Endothelial cell of umbilical vein (primary cell): ENCODE results near the gene LTBP2. TPM values are rescaled to one million over a fixed set of nuclear protein-coding genes. Genes with fewer than 3 reads are reported as not detected.

Source experiments
- BruUV-seq: library from RNA; stranded (reverse); fragments of 400-500 nt; replicated peaks from 2 replicates; lab custom pipeline; 2021; lab: Mats Ljungman, UMichigan
- CTCF ChIA-PET: fragments of 300-600, 350-600 bp; sonication (Branson Sonifier 250); formaldehyde crosslinking; loops from one replicate; lab custom pipeline; 2021; ENCODE audit warnings: antibody characterized with exemption, inconsistent platforms; lab: Charles Lee
- POLR2A ChIA-PET: fragments of 300-600, 350-600 bp; sonication (Branson Sonifier 250); formaldehyde crosslinking; loops from one replicate; lab custom pipeline; 2021; ENCODE audit warnings: antibody characterized with exemption, inconsistent platforms; lab: Charles Lee
- DNase-seq: peaks from one replicate; pipeline ENCODE4 v3.0.0-alpha.2; 2011; ENCODE audit warnings: low read depth, low spot score
- FAIRE-seq: peaks from 2 replicates; lab custom pipeline; 2011; peaks lifted over from hg19 to GRCh38; lab: Jason Lieb, UNC
- H2AFZ ChIP-seq: 2 replicates; pipeline ENCODE4 v1.6.0; 2012; ENCODE audit warnings: low read depth, low read length, control low read depth, inconsistent platforms
- H3K27ac ChIP-seq: 2 replicates; pipeline ENCODE4 v1.5.1; 2011; ENCODE audit warnings: low read depth, mild to moderate bottlenecking, control low read depth, low read length, moderate library complexity; ENCODE audit not compliant: insufficient read depth
- H3K27me3 ChIP-seq, 2 experiments: 2 replicates each; pipeline versions ENCODE4 v1.6.0 to v1.6.1; 2011; ENCODE audit warnings: low read length in 2 of 2, mixed read lengths in 1 of 2; ENCODE audit not compliant: control insufficient read depth in 2 of 2, insufficient read depth in 2 of 2
- H3K36me3 ChIP-seq, 2 experiments: 2 replicates in 1 of 2; 3 replicates in 1 of 2; pipeline ENCODE4 v1.5.1; 2011; ENCODE audit warnings: low read length in 2 of 2, mild to moderate bottlenecking in 1 of 2, moderate library complexity in 1 of 2; ENCODE audit not compliant: control insufficient read depth in 2 of 2, insufficient read depth in 2 of 2; ENCODE audit errors: extremely low read depth in 1 of 2
- H3K4me1 ChIP-seq: 3 replicates; pipeline ENCODE4 v1.5.1; 2011; ENCODE audit warnings: mild to moderate bottlenecking, low read length; ENCODE audit not compliant: control insufficient read depth, insufficient read depth; ENCODE audit errors: extremely low read depth
- H3K4me2 ChIP-seq: 2 replicates; pipeline ENCODE4 v1.6.1; 2011; ENCODE audit warnings: low read length, control low read depth, mixed read lengths; ENCODE audit not compliant: insufficient read depth
- H3K4me3 ChIP-seq, 3 experiments: fragments of 200-600 bp in 1 of 3; sonication (generic), shearing (Covaris generic) in 1 of 3; replicated peaks in 1 of 3; 2 replicates each; pipeline ENCODE4 v1.5.1; 2011 to 2016; ENCODE audit warnings: control low read depth in 3 of 3, low read length in 3 of 3, mild to moderate bottlenecking in 2 of 3, inconsistent platforms in 1 of 3, low read depth in 1 of 3, moderate library complexity in 1 of 3; ENCODE audit not compliant: insufficient read depth in 1 of 3
- H3K79me2 ChIP-seq: 2 replicates; pipeline ENCODE4 v1.6.0; 2012; ENCODE audit warnings: low read length, inconsistent platforms; ENCODE audit not compliant: control insufficient read depth, insufficient read depth
- H3K9ac ChIP-seq: replicated peaks from 2 replicates; pipeline ENCODE3; 2011; ENCODE audit warnings: low read length, control low read depth; ENCODE audit not compliant: insufficient read depth; ENCODE audit errors: extremely low read depth
- H3K9me1 ChIP-seq: replicated peaks from 3 replicates; pipeline ENCODE4 v1.6.0; 2011; ENCODE audit warnings: mild to moderate bottlenecking, low read length; ENCODE audit not compliant: control insufficient read depth, insufficient read depth; ENCODE audit errors: extremely low read depth
- H3K9me3 ChIP-seq: replicated peaks from 2 replicates; pipeline ENCODE4 v1.5.1; 2012; ENCODE audit warnings: low read length, inconsistent platforms; ENCODE audit not compliant: control insufficient read depth, insufficient read depth
- H4K20me1 ChIP-seq: replicated peaks from 2 replicates; pipeline ENCODE3; 2011; ENCODE audit warnings: mild to moderate bottlenecking, low read length; ENCODE audit not compliant: control insufficient read depth, insufficient read depth; ENCODE audit errors: extremely low read depth
- EZH2 ChIP-seq: IDR thresholded peaks from 2 replicates; pipeline ENCODE4 v1.6.1; 2012; ENCODE audit warnings: borderline replicate concordance, low read depth, mild to moderate bottlenecking, moderate library complexity, low read length, inconsistent platforms; ENCODE audit not compliant: severe bottlenecking
- FOS ChIP-seq: IDR thresholded peaks from 2 replicates; pipeline ENCODE4 v1.6.1; 2011; ENCODE audit warnings: mild to moderate bottlenecking, low read length, moderate library complexity, borderline replicate concordance; ENCODE audit not compliant: insufficient read depth
- GATA2 ChIP-seq: IDR thresholded peaks from 2 replicates; pipeline ENCODE4 v1.7.0; 2011; ENCODE audit warnings: low read depth, mild to moderate bottlenecking, moderate library complexity, mixed read lengths, low read length; ENCODE audit not compliant: insufficient read length, insufficient read depth
- MYC ChIP-seq: IDR thresholded peaks from one replicate; pipeline ENCODE4 v1.6.1; 2011; ENCODE audit warnings: mild to moderate bottlenecking, low read depth, low read length
- POLR2A ChIP-seq: IDR thresholded peaks from 2 replicates; pipeline ENCODE4 v1.6.1; 2012; ENCODE audit warnings: low read depth, mild to moderate bottlenecking, control low read depth, low read length
- POLR2AphosphoS5 ChIP-seq: IDR thresholded peaks from 2 replicates; pipeline ENCODE4 v1.6.1; 2012; ENCODE audit warnings: low read depth, mild to moderate bottlenecking, control low read depth, low read length, moderate library complexity; ENCODE audit not compliant: insufficient read depth
- dilution Hi-C: fragments of 300-500 bp; cut with MboI; formaldehyde crosslinking; loops from one replicate; pipeline ENCODE4 v1.15.0; 2019; ENCODE audit warnings: low sequenced_read_pairs; ENCODE audit not compliant: extremely low pct_ligation_motif_present
- intact Hi-C: fragments of 100-400 bp; cut with micrococcal nuclease; formaldehyde crosslinking; loops from one replicate; pipeline ENCODE4 v1.10.0; 2022
- polyA plus RNA-seq, 4 experiments: library from polyadenylated mRNA; depleted of rRNA in 3 of 4; stranded (reverse) in 3 of 4; unstranded in 1 of 4; fragments of >200 nt; gene quantifications; 2 replicates each; pipeline versions ENCODE4 v1.2.1 to v1.2.3, GENCODE V29; 2011 to 2012; ENCODE audit warnings: missing spikeins in 1 of 4
- total RNA-seq: library from RNA; stranded (reverse); gene quantifications from 2 replicates; pipeline ENCODE4 v1.2.3, GENCODE V29; 2021
- TF ChIP-seq, protein P1 (sequence below), 2 donors: IDR thresholded peaks; 1 replicate in 1 of 2; 2 replicates in 1 of 2; pipeline ENCODE4 v1.5.1; 2011; ENCODE audit warnings: low read length in 2 of 2, mild to moderate bottlenecking in 2 of 2, moderate library complexity in 2 of 2, control low read depth in 1 of 2, inconsistent platforms in 1 of 2, low read depth in 1 of 2; ENCODE audit not compliant: insufficient read depth in 1 of 2; ENCODE audit errors: extremely low read depth in 1 of 2
- TF ChIP-seq, protein P2 (sequence below): IDR thresholded peaks from 2 replicates; pipeline ENCODE4 v1.6.1; 2011; ENCODE audit not compliant: insufficient read depth, insufficient read length

Gene LTBP2
- total and polyA plus RNA-seq, 2 donors (not counting 3 experiments of a cell fraction or from before 2014, with no cell fraction given): 209 to 268 TPM

DNA sequence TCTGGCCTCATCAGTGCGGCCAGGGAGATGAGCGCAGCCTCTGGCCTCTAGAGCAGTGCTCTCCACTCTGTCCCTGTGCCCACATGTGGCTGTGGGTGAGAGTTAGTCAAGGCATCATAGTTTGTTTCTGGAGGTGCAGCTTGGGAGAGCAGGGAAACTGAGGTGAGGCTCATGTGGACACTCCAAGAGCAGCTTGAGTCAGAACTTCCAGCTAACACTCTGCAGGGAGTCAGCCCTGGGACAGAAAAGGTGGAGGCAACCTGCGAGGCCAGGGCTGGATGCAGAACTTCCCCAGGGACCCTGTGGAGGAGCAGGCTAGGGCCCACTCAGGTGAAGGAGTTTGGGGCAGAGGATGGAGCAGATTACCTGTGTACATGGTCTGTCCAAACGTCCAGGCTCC, 107.6 kb downstream of the LTBP2 start:
- Histone ChIP-seq H3K9me1 (no peaks in the 10 kb centered on the region), H3K27ac (no peak overlapping the region), H3K9ac (no peak overlapping the region), H3K79me2 (no peaks in the 10 kb centered on the region), H4K20me1 (no peaks in the 10 kb centered on the region), H2AFZ (no peak overlapping the region), H3K4me2 (no peak overlapping the region), H3K36me3 (peaks cover 37 to 81% of the 10 kb centered on the region in 2 experiments), H3K27me3 (no peaks in the 10 kb centered on the region), H3K4me3 (no peak overlapping the region), H3K4me1 (no peaks in the 10 kb centered on the region), H3K9me3 (no peaks in the 10 kb centered on the region)
- intact Hi-C loops: loop anchor here (5.0 kb wide), 1 partner anchor 298 kb away; no protein-coding TSS in a partner anchor
- DNase-seq: no peak
- TF ChIP-seq, protein P1, sequence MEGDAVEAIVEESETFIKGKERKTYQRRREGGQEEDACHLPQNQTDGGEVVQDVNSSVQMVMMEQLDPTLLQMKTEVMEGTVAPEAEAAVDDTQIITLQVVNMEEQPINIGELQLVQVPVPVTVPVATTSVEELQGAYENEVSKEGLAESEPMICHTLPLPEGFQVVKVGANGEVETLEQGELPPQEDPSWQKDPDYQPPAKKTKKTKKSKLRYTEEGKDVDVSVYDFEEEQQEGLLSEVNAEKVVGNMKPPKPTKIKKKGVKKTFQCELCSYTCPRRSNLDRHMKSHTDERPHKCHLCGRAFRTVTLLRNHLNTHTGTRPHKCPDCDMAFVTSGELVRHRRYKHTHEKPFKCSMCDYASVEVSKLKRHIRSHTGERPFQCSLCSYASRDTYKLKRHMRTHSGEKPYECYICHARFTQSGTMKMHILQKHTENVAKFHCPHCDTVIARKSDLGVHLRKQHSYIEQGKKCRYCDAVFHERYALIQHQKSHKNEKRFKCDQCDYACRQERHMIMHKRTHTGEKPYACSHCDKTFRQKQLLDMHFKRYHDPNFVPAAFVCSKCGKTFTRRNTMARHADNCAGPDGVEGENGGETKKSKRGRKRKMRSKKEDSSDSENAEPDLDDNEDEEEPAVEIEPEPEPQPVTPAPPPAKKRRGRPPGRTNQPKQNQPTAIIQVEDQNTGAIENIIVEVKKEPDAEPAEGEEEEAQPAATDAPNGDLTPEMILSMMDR (IDR thresholded peaks at IDR 0.05; ENCODE audit: extremely low read depth in 1 of 2, insufficient read depth in 1 of 2, low read depth in 1 of 2, low read length in 2 of 2): no peak
- no peak for TF ChIP-seq MYC
- no peak for TF ChIP-seq POLR2AphosphoS5
- TF ChIP-seq FOS: no peak
- no peak for TF ChIP-seq POLR2A
- no peak for TF ChIP-seq GATA2
- TF ChIP-seq EZH2: no peak
- TF ChIP-seq, protein P2, sequence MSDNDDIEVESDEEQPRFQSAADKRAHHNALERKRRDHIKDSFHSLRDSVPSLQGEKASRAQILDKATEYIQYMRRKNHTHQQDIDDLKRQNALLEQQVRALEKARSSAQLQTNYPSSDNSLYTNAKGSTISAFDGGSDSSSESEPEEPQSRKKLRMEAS: no peak
- no peak for FAIRE-seq
- no TSS peak for BruUV-seq
- dilution Hi-C loops: no loop called here
- POLR2A ChIA-PET: no interaction called here
- CTCF ChIA-PET: no interaction called here
